Activated T-helper 1 cell treated with anti-CD3 and anti-CD28 coated beads, Interleukin-12 subunit alpha, Interleukin-12 subunit beta, Interleukin-2, Interleukin-4 antibody, amounts not matched to agents 30 ng/mL and 10 ng/mL and 1 ng/mL, durations not matched to agents 14 hours and 24 hours and 36 hours (primary cell): ENCODE measurements around the gene FIBP. TPM values are rescaled to one million over a fixed set of nuclear protein-coding genes. Genes with fewer than 3 reads are reported as not detected.
A peak's percentile ranks its signal among the peaks of the same experiment; 100 is the strongest.

Experiments used
- DNase-seq: peaks from one replicate; pipeline ENCODE4 v3.0.0; 2021; ENCODE audit warnings: low spot score
- H3K27ac Mint-ChIP-seq: one replicate; pipeline ENCODE4 v1.8.0; 2021; ENCODE audit warnings: mild to moderate bottlenecking, mixed read lengths
- H3K27me3 Mint-ChIP-seq: one replicate; pipeline ENCODE4 v1.8.0; 2022; ENCODE audit warnings: mild to moderate bottlenecking, moderate library complexity, mixed read lengths; ENCODE audit not compliant: insufficient read depth
- H3K36me3 Mint-ChIP-seq: one replicate; pipeline ENCODE4 v1.8.0; 2021; ENCODE audit warnings: low read depth, mixed read lengths
- H3K4me1 Mint-ChIP-seq: one replicate; pipeline ENCODE4 v1.8.0; 2021; ENCODE audit warnings: low read depth, mixed read lengths
- H3K4me3 Mint-ChIP-seq: one replicate; pipeline ENCODE4 v1.8.0; 2021; ENCODE audit warnings: mild to moderate bottlenecking, moderate library complexity, mixed read lengths
- H3K9me3 Mint-ChIP-seq: one replicate; pipeline ENCODE4 v1.8.0; 2021; ENCODE audit warnings: mixed read lengths
- intact Hi-C: fragments of 100-400 bp; cut with micrococcal nuclease; formaldehyde crosslinking; loops from one replicate; pipeline ENCODE4 v1.15.1; 2024
- total RNA-seq: library from RNA; stranded (reverse); gene quantifications from 2 replicates; pipeline ENCODE4 v1.2.3, GENCODE V29; 2022

The FIBP gene
- total RNA-seq, 1 donor from 2014 or later = 93.2 TPM

DNA sequence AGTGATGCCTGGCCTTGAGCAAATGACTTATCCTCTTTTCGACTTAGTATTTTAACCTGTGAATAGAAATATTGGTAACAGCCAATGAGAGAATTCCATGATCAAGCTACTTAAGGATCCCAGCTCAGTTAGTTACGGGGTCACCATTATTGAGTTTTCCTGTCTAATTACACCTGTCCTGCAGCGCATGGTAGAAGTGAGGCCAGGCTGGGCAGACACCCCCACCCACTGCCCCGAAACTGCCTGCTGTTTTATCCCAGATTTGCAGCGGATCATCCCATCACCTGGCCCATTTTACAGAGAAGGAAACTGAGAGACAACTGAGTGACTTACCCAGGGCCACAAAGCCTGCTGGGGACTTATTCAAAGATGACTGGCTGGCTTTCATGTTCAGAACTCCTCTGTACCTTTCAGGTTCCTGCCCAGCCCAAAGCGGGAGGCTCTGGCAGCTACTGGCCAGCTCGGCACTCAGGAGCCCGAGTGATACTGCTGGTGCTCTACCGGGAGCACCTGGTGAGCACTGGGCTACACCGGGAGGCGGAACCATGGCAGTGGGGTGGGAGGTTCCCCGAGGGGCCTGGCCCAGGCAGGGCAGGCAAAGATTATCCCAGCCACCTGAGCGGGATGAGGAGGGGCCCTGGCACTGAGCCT lies 26.6 kb downstream of the FIBP start:
- Mint-ChIP-seq H3K4me1 (peaks cover 27% of the 10 kb centered on the region), H3K36me3 (peaks cover 27% of the 10 kb centered on the region), H3K27ac (peak overlapping the region; percentile 89), H3K9me3 (no peaks in the 10 kb centered on the region), H3K27me3 (no peaks in the 10 kb centered on the region), H3K4me3 (peak overlapping the region; percentile 96)
- DNase-seq = no peak
- intact Hi-C loops = no loop called here

DNA sequence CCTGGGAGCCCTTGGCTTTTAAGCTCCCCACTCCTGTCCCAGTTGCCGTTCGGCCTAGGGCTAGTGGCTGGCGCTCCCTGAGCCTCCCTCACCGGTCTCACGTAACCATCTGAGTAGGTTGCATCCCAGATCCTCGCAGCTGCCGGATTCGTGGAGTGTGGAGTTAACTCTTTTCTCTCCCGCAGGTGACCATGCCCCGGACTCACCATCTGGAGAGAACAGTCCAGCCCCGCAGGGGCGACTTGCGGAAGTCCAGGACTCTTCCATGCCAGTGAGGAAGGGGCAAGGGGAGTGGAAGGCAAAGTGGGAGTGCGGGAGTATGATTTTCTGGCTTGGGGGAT lies 27.1 kb downstream of the FIBP start:
- Mint-ChIP-seq H3K27me3 (no peaks in the 10 kb centered on the region), H3K27ac (peak overlapping the region; percentile 89), H3K4me3 (peak overlapping the region; percentile 96), H3K9me3 (no peaks in the 10 kb centered on the region), H3K36me3 (peaks cover 32% of the 10 kb centered on the region), H3K4me1 (peaks cover 32% of the 10 kb centered on the region)
- no peak for DNase-seq
- intact Hi-C loops = no loop called here

DNA sequence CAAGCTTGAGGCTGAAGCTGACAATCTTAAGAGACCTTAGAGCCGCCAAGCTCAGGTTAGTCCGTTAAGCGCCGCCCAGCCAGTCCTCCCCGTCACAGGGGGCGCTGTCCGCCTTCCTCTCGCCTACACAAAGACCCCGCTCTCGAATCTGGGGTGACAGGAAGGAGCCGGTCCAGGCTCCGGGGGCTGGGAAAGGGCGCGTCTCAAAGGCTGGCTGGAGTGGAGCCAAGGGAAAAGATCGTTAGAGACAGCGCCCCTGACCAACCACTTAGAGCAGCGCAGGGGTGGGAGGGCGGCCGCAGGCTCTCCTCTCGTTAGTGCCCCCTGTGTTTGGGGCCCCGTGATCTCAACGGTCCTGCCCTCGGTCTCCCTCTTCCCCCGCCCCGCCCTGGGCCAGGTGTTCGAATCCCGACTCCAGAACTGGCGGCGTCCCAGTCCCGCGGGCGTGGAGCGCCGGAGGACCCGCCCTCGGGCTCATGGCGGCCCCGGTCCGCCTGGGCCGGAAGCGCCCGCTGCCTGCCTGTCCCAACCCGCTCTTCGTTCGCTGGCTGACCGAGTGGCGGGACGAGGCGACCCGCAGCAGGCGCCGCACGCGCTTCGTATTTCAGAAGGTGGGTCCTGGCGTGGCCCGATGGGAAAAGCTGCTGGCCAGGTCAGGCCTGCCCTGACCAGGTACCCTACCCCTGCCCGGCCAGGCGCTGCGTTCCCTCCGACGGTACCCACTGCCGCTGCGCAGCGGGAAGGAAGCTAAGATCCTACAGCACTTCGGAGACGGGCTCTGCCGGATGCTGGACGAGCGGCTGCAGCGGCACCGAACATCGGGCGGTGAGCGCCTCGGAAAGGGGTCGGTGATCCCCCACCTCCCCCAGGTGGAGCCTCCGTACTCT lies 27.8 kb downstream of the FIBP start, which contains the start of gene MUS81:
MUS81 (plus strand) TSS at position 156 of the 887 bp plus-strand sequence; CDS start at position 477, 321 bp downstream.
- H3K9me3 Mint-ChIP-seq = no peaks in the 10 kb centered on the region
- peak; percentile 94 for DNase-seq
- peaks cover 38% of the 10 kb centered on the region for H3K4me1 Mint-ChIP-seq
- peaks cover 38% of the 10 kb centered on the region for H3K36me3 Mint-ChIP-seq
- H3K4me3 Mint-ChIP-seq = peak within 1 kb of the TSS; percentile 96
- H3K27me3 Mint-ChIP-seq = no peaks in the 10 kb centered on the region
- intact Hi-C loops = loop anchor here (1.0 kb wide), 7 partner anchors 13 to 192 kb away; partner anchors contain the start of genes AP5B1, BANF1, EIF1AD and FIBP
- peak within 1 kb of the TSS; percentile 99 for H3K27ac Mint-ChIP-seq

DNA sequence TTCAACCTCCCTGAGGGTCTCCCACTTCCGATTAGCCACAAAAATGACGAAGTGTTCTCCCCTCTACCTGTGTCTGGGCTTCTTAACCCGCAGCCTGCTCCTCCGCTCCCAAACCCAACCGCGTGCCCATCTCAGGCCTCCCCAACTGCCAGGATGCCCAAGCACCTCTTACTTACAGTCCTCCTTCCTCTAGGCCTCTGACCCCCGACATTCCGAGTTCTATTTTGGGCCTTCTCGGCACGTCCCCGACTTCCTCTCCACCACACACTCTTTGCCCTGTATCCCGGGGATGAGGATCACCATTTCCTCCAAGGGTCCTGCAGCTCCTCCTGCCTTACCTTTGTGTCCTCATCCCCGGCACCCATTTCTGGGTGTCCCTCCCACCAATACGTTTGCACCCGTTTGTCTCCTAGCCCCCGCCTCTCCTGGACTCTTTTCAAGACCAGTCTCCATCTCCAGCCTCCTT lies 28.4 kb downstream of the FIBP start:
- no peak for DNase-seq
- Mint-ChIP-seq H3K4me1 (peaks cover 44% of the 10 kb centered on the region), H3K27ac (peak overlapping the region; percentile 99), H3K4me3 (peak overlapping the region; percentile 96), H3K27me3 (no peaks in the 10 kb centered on the region), H3K9me3 (no peaks in the 10 kb centered on the region), H3K36me3 (peaks cover 37% of the 10 kb centered on the region)
- intact Hi-C loops = loop anchor here (1.0 to 10.0 kb wide), 18 partner anchors 13 to 1545 kb away; partner anchors contain the start of genes AP5B1, B4GAT1, BANF1 and BRMS1

DNA sequence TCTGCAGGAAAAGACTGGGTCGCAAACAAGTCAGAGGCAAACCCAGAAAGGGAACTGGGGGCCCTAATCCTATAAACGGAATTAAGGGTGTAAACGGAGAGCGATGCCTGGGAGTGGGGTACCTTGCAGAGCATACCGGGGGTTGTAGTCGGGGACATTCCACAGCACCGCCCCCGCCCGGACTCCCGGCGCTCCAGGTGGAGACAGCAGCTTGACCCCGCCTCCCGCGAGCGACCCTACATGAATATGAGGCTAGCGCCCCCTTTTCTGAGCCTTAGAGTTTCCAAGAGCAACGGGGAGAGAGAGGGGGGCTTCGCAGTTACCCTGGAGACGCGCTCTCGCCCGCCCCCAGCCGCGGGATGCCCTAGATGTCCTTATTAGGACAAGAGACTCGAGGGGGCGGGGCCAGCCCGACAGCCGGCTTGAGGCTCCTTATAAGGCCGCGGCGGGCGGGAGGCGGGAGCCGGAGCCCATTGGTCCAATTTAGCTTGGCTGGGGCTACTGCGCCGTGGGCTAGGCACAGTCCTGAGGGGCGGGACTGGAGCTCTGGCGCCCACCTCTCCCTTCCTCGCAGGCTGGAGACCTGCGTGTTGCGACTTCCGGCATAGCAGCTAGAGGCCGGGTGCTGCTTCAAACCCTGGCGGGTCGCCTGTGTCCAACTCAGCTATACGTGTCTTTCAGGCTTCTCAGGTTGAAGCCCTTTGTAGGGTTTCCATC lies 29.0 kb downstream of the FIBP start:
- no peaks in the 10 kb centered on the region for H3K9me3 Mint-ChIP-seq
- H3K36me3 Mint-ChIP-seq = peaks cover 42% of the 10 kb centered on the region
- DNase-seq = peak; percentile 97
- no peaks in the 10 kb centered on the region for H3K27me3 Mint-ChIP-seq
- peak overlapping the region; percentile 99 for H3K27ac Mint-ChIP-seq
- H3K4me3 Mint-ChIP-seq = peak overlapping the region; percentile 96
- H3K4me1 Mint-ChIP-seq = peaks cover 50% of the 10 kb centered on the region
- intact Hi-C loops = loop anchor here (1.0 to 10.0 kb wide), 11 partner anchors 41 to 1546 kb away; partner anchors contain the start of genes B4GAT1, BRMS1, C11orf68 and DRAP1

DNA sequence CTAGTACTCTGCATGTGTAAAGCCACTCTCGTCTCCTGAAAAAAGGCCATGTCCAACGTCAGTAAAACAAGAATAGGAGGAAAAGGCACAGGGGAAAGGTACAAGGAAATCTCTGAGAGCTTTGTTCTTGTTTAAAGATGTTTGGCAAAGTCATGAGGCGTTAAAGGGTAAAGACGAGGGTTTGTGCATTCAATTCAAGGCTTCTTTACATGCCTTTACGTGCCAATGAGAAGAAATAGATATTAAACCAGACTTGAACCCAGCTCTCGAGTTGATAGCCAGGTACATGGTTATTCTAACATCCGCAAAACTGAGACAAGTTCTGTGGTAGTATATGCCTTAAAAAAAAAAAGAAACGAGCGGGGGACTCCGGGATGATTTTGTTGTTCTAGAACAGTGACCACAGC lies 29.6 kb downstream of the FIBP start:
- Mint-ChIP-seq H3K27ac (peak overlapping the region; percentile 99), H3K27me3 (no peaks in the 10 kb centered on the region), H3K9me3 (no peaks in the 10 kb centered on the region), H3K36me3 (peaks cover 44% of the 10 kb centered on the region), H3K4me3 (peak overlapping the region; percentile 96), H3K4me1 (peaks cover 56% of the 10 kb centered on the region)
- intact Hi-C loops = loop anchor here (1.0 to 10.0 kb wide), 16 partner anchors 25 to 1546 kb away; partner anchors contain the start of genes B4GAT1, BRMS1, C11orf68 and DRAP1
- no peak for DNase-seq

DNA sequence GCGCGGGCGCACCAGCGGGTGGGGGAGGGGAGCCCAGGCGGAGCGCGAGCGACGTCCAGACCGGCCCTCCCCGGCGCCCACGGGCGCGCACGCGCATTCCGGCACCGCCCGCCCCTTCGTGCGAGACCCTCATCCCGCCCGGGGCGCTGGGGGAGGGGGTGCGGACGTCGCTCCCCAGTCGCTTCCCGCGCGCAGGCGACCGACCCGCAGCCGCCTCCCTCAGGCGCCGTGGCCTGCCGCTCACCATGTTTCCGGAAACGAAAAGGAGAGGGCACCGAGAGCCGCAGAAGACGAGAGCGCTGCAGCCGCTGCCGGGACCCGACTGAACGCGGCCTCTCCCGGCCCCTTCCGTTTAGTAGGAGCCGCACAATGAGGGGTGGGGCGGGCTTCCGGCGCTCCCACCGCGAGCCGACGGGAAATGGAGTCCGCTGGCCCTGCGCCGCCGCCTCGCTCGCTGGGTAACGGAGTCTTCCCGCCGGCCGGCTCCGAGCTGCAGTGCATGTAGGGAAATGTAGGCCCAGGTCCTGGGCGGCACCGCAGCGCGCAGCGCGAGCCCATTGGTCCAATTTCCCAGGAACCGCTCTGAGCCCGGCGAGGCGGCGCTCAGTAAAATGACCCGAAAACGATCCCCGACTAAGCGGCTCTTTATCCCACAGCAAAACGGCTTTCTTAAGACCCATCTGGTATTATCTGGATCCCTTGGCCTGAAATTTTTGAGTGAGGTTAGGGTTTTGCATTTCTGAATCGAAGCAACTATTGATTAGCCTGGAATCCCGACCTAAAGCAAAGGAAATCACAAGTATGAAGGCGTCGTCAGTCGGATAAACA lies 30.2 kb downstream of the FIBP start, which contains the start of gene CFL1:
CFL1 (minus strand) TSS at position 328 of the 828 bp plus-strand sequence; CDS start at position 247, 81 bp downstream.
- no peaks in the 10 kb centered on the region for H3K27me3 Mint-ChIP-seq
- DNase-seq = peak; percentile 98
- H3K27ac Mint-ChIP-seq = peak within 1 kb of the TSS; percentile 99
- peaks cover 46% of the 10 kb centered on the region for H3K36me3 Mint-ChIP-seq
- peaks cover 61% of the 10 kb centered on the region for H3K4me1 Mint-ChIP-seq
- intact Hi-C loops = loop anchor here (1.0 to 10.0 kb wide), 10 partner anchors 25 to 1547 kb away; partner anchors contain the start of genes B4GAT1, BRMS1, FOSL1 and PPP1CA
- peak within 1 kb of the TSS; percentile 98 for H3K4me3 Mint-ChIP-seq
- no peaks in the 10 kb centered on the region for H3K9me3 Mint-ChIP-seq

DNA sequence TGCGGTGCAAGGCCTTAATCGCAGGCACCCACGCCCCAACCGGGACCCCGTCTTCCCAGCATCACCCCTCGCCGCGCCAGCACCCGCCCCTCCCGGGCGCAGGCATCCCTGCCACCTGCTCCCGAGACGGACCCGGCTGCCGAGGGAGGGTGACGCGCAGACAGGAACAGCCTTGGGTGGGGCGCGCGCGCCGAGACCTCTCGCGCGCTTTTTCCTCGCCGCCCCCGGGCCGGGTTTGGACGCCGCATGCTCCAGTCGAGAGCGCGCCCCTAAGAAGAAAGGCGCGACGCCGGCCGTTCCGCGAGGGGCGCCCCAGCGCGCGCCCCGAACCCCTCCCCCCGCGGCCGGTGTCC lies 30.8 kb downstream of the FIBP start:
- Mint-ChIP-seq H3K4me1 (peaks cover 57% of the 10 kb centered on the region), H3K36me3 (peaks cover 43% of the 10 kb centered on the region), H3K9me3 (no peaks in the 10 kb centered on the region), H3K27me3 (no peaks in the 10 kb centered on the region), H3K4me3 (peak overlapping the region; percentile 98), H3K27ac (peak overlapping the region; percentile 80)
- no peak for DNase-seq
- intact Hi-C loops = loop anchor here (10.0 kb wide), 2 partner anchors 487 to 1547 kb away; partner anchors contain the start of genes B4GAT1, BRMS1, PPP1CA and TBC1D10C

DNA sequence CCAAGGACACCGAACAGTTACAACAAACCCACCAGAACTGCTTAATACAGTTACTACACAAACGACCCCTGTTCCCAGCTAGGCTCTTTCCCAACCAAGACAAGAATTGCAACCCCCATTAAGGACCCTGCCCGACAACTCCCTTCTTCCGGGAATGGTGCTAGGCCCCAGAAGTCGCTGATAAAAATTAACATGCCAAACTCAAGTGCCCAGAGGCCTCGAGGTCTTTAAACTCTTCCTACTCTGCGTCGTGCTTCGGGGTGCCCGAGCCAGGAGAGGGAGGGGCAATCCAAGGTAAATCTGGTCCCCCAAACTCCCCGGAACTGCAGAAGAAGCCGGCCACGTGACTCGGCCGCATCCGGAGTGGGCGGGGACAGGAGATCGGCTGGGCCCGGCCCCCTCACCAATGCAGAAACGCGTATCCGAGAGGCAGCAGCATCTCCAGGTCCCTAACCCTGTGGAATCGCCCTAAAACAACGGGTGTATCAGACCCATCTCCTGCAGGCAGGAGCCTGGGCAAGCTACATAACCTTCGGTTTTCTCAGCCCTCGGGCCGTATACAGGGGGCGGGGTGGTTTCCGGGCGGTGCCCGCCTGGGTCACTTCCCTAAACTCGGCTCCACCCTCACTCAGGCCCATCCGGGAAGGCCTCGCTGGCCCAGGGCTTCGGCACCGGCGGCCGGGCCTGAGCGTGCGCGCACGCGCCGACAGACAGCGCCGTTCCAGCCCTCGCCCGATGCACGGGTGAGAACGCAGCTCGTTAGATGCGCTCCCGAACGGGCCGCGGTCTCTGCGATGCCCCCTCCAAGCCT lies 31.4 kb downstream of the FIBP start:
- Mint-ChIP-seq H3K4me1 (peaks cover 55% of the 10 kb centered on the region), H3K9me3 (peaks cover 4% of the 10 kb centered on the region), H3K27ac (peak overlapping the region; percentile 80), H3K27me3 (no peaks in the 10 kb centered on the region), H3K4me3 (peak overlapping the region; percentile 98), H3K36me3 (peaks cover 46% of the 10 kb centered on the region)
- intact Hi-C loops = loop anchor here (10.0 kb wide), 2 partner anchors 488 to 1548 kb away; partner anchors contain the start of genes B4GAT1, BRMS1, PPP1CA and TBC1D10C
- DNase-seq = peak; percentile 84

DNA sequence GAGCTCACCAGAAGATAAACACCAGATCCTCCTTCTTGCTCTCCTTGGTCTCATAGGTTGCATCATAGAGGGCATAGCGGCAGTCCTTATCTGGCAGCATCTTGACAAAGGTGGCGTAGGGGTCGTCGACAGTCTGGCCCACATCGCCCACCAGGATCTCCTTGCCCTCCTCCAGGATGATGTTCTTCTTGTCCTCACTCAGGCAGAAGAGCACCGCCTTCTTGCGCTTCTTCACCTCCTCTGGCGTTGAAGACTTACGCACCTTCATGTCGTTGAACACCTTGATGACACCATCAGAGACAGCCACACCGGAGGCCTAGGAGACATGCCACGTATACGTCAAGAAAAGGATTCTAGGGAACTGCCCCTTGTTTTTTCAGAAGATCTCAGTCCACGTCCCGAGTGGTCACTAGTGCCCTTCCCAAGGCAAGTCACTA lies 32.3 kb downstream of the FIBP start:
- no peak for DNase-seq
- Mint-ChIP-seq H3K27me3 (no peaks in the 10 kb centered on the region), H3K4me1 (peaks cover 55% of the 10 kb centered on the region), H3K9me3 (peaks cover 9% of the 10 kb centered on the region), H3K36me3 (peaks cover 56% of the 10 kb centered on the region), H3K27ac (peak overlapping the region; percentile 80), H3K4me3 (peak overlapping the region; percentile 98)
- intact Hi-C loops = loop anchor here (10.0 kb wide), 2 partner anchors 489 to 1549 kb away; partner anchors contain the start of genes B4GAT1, BRMS1, PPP1CA and TBC1D10C
